Hematopoietic multipotent progenitor cell treated with erythropoietin and hydrocortisone succinate and interleukin-3 and kit ligand, for 4 days (in vitro differentiated cells): ENCODE data around the gene SPRN.
"Not testable (repeated sequence)": the region's sequence is repeated elsewhere in the genome, so short reads cannot be mapped to it uniquely, and the experiment has no call there.

ENCODE experiments used
- DNase-seq: peaks from one replicate; pipeline ENCODE4 v3.0.0-alpha.2; 2015

Gene SPRN

GRCh38 chr10:133405272-133405671 lies 19.2 kb downstream of the SPRN start:
- no peak for DNase-seq

GRCh38 chr10:133403784-133404183 lies 20.6 kb downstream of the SPRN start:
- no peak for DNase-seq

- no peak for DNase-seq
Measured at GRCh38 chr10:133403359-133403758, 21.1 kb downstream of the SPRN start.

GRCh38 chr10:133401981-133402725 lies 22.3 kb downstream of the SPRN start:
- no peak for DNase-seq

- no peak for DNase-seq
Measured at GRCh38 chr10:133401500-133401899, 22.9 kb downstream of the SPRN start.

GRCh38 chr10:133400624-133401424 lies 23.6 kb downstream of the SPRN start:
- DNase-seq: no peak

GRCh38 chr10:133399123-133399601 lies 25.3 kb downstream of the SPRN start:
- DNase-seq: no peak

GRCh38 chr10:133397938-133398337 lies 26.5 kb downstream of the SPRN start:
- no peak for DNase-seq

- no peak for DNase-seq
Measured at GRCh38 chr10:133396035-133396624, 28.3 kb downstream of the SPRN start.

GRCh38 chr10:133394801-133395221 lies 29.6 kb downstream of the SPRN start:
- DNase-seq: peak; percentile 40

GRCh38 chr10:133394064-133394663 lies 30.3 kb downstream of the SPRN start, which contains the start of gene MTG1:
MTG1 (plus strand) TSS chr10:133394157; CDS start chr10:133394221, 64 bp downstream.
- DNase-seq: peak; percentile 97

- no peak for DNase-seq
Measured at GRCh38 chr10:133393401-133394063, 30.9 kb downstream of the SPRN start.

GRCh38 chr10:133391761-133392518 lies 32.5 kb downstream of the SPRN start:
- DNase-seq: no peak

GRCh38 chr10:133391249-133391635 lies 33.2 kb downstream of the SPRN start:
- no peak for DNase-seq

GRCh38 chr10:133390597-133391248 lies 33.7 kb downstream of the SPRN start:
- no peak for DNase-seq

- DNase-seq: peak; percentile 57
Measured at GRCh38 chr10:133388973-133389818, 35.2 kb downstream of the SPRN start.

- peak; percentile 64 for DNase-seq
Measured at GRCh38 chr10:133388236-133388972, 36.0 kb downstream of the SPRN start.

GRCh38 chr10:133386951-133387350 lies 37.5 kb downstream of the SPRN start:
- not testable (repeated sequence) for DNase-seq

- DNase-seq: no peak
Measured at GRCh38 chr10:133385214-133385613, 39.2 kb downstream of the SPRN start.
